ENCODE measurements around the gene DKC1.

GRCh38 chrX:154739952-154740465, 22.7 kb upstream of the DKC1 start:
- TF ChIP-seq ZNF274 (IDR thresholded peaks at IDR 0.05; ENCODE audit: low read depth, low read length) (no peak), YY1 (IDR thresholded peaks at IDR 0.05; ENCODE audit: insufficient read depth, insufficient read length) (no peak)
